Measurements from ENCODE around the gene TMEM187.

The TMEM187 gene

DNA sequence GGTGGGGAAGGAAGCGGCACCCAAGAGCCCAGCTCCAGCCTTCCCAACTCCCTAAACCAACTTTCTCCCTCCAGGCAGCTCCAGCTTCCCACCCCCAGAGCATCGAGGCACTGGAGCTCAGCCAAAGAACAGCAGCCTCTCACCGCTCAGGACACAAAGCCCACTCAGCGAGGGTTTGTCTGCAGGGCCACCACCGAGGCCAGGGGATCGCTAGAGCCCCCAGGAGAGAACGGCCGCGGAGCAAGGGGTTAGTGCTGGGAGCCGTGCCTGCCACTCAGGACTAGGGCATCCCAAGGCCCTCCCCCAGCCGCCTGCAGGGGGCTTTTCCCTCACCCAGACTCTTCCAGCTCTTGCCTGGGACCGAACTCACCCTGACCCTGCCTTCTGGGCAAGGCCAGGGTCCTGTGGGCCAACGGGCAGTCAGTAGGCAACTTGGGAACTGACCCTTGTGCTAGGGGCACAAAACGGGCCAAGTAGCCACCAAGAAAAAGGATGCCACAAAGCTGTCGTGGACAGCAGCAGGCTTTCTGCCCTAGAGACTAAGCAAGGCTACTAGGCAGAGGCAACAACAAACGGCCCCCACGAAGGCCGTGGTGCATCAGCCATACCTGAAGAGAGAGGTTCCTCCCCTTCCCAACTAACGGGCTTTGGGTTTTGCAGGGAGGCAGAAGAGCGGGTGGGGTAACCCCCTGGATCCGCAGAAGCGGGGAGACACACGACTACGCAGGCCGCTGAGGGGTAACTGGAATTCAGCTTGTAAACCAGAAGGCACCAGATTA lies 3.2 kb upstream of the TMEM187 start:
- H3K4me3 ChIP-seq (replicated peaks; ENCODE audit: insufficient read depth, low read length), result peak overlapping the region; percentile 71
- no peaks in the 10 kb centered on the region for H3K27me3 ChIP-seq (ENCODE audit: insufficient read depth, poor library complexity, severe bottlenecking)
- TF ChIP-seq SPI1 (IDR thresholded peaks at IDR 0.05; ENCODE audit: borderline replicate concordance, low read depth) (no peak), GABPA (IDR thresholded peaks at IDR 0.05; ENCODE audit: low read depth) (no peak), POLR2AphosphoS5 (IDR thresholded peaks at IDR 0.05; ENCODE audit: low read depth) (no peak), CTCF (IDR thresholded peaks at IDR 0.05; ENCODE audit: insufficient read depth, low read length) (no peak)
- TF ChIP-seq, protein P1, sequence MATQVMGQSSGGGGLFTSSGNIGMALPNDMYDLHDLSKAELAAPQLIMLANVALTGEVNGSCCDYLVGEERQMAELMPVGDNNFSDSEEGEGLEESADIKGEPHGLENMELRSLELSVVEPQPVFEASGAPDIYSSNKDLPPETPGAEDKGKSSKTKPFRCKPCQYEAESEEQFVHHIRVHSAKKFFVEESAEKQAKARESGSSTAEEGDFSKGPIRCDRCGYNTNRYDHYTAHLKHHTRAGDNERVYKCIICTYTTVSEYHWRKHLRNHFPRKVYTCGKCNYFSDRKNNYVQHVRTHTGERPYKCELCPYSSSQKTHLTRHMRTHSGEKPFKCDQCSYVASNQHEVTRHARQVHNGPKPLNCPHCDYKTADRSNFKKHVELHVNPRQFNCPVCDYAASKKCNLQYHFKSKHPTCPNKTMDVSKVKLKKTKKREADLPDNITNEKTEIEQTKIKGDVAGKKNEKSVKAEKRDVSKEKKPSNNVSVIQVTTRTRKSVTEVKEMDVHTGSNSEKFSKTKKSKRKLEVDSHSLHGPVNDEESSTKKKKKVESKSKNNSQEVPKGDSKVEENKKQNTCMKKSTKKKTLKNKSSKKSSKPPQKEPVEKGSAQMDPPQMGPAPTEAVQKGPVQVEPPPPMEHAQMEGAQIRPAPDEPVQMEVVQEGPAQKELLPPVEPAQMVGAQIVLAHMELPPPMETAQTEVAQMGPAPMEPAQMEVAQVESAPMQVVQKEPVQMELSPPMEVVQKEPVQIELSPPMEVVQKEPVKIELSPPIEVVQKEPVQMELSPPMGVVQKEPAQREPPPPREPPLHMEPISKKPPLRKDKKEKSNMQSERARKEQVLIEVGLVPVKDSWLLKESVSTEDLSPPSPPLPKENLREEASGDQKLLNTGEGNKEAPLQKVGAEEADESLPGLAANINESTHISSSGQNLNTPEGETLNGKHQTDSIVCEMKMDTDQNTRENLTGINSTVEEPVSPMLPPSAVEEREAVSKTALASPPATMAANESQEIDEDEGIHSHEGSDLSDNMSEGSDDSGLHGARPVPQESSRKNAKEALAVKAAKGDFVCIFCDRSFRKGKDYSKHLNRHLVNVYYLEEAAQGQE (IDR thresholded peaks at IDR 0.05; ENCODE audit: insufficient replicate concordance, low read depth), result no peak
- no peak for DNase-seq (ENCODE audit: low read depth in 1 of 2, low spot score in 1 of 2)
- H3K27ac ChIP-seq (replicated peaks), result peak overlapping the region; percentile 99

GRCh38 chrX:153969904-153970356 lies 2.6 kb upstream of the TMEM187 start:
- Histone ChIP-seq H3K4me3 (replicated peaks; ENCODE audit: insufficient read depth, low read length) (peak overlapping the region; percentile 71), H3K27ac (replicated peaks) (peak overlapping the region; percentile 99), H3K27me3 (ENCODE audit: insufficient read depth, poor library complexity, severe bottlenecking) (no peaks in the 10 kb centered on the region)
- no peak for DNase-seq (ENCODE audit: low read depth in 1 of 2, low spot score in 1 of 2)
- no peak for TF ChIP-seq SPI1 (IDR thresholded peaks at IDR 0.05; ENCODE audit: borderline replicate concordance, low read depth)
- no peak for TF ChIP-seq GABPA (IDR thresholded peaks at IDR 0.05; ENCODE audit: low read depth)
- TF ChIP-seq, protein P1 (IDR thresholded peaks at IDR 0.05; ENCODE audit: insufficient replicate concordance, low read depth), result no peak
- no peak for TF ChIP-seq POLR2AphosphoS5 (IDR thresholded peaks at IDR 0.05; ENCODE audit: low read depth)
- no peak for TF ChIP-seq CTCF (IDR thresholded peaks at IDR 0.05; ENCODE audit: insufficient read depth, low read length)

DNA sequence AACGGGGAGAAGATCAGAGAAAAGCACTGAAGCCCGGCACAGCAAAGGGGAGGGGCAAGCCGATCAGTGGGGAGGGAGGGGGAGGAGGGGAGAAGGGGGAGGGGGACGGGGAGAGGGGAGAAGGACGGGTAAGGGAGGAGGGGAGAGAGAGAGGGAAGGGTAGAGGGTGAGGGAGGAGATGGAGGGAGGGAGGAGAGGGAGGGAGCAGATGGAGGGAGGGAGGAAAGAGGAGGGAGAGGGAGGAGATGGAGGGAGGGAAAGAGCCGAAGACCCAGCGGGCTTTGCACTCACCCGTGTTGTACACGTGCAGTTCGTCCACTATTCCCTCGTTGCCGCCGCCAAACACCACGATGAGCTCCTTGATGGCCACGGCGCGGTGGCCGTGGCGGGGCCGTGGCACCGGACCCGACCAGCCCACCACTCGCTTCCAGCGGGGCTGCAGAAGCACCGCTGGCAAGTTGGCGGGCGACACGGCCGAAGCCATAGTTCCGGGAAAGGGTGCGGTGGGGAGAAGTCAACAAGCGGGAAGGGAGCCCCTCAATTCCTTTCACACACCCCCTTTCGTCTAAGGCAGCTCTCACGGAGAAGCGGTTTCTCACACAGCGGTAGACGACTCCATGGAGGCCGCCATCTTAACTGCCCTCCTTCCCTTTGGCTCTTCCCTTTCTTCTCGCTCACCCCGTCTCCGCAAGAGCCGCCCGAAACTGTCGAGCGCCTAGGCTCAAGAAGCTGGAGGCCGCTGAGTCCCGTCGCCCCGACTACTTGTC lies 2.0 kb upstream of the TMEM187 start:
- H3K27ac ChIP-seq (replicated peaks), result peak overlapping the region; percentile 99
- TF ChIP-seq GABPA (IDR thresholded peaks at IDR 0.05; ENCODE audit: low read depth) (no peak), CTCF (IDR thresholded peaks at IDR 0.05; ENCODE audit: insufficient read depth, low read length) (no peak), POLR2AphosphoS5 (IDR thresholded peaks at IDR 0.05; ENCODE audit: low read depth) (no peak), SPI1 (IDR thresholded peaks at IDR 0.05; ENCODE audit: borderline replicate concordance, low read depth) (no peak)
- TF ChIP-seq, protein P1 (IDR thresholded peaks at IDR 0.05; ENCODE audit: insufficient replicate concordance, low read depth), result no peak
- peak; percentile 76 to 80 for DNase-seq (ENCODE audit: low read depth in 1 of 2, low spot score in 1 of 2)
- no peaks in the 10 kb centered on the region for H3K27me3 ChIP-seq (ENCODE audit: insufficient read depth, poor library complexity, severe bottlenecking)
- peak overlapping the region; percentile 71 for H3K4me3 ChIP-seq (replicated peaks; ENCODE audit: insufficient read depth, low read length)

All from HL-60 (cell line).